Measurements from ENCODE around the gene MAP4K5.
A peak's percentile ranks its signal among the peaks of the same experiment; 100 is the strongest.
"Not testable (repeated sequence)": the region's sequence is repeated elsewhere in the genome, so short reads cannot be mapped to it uniquely, and the experiment has no call there.

Gene MAP4K5

DNA sequence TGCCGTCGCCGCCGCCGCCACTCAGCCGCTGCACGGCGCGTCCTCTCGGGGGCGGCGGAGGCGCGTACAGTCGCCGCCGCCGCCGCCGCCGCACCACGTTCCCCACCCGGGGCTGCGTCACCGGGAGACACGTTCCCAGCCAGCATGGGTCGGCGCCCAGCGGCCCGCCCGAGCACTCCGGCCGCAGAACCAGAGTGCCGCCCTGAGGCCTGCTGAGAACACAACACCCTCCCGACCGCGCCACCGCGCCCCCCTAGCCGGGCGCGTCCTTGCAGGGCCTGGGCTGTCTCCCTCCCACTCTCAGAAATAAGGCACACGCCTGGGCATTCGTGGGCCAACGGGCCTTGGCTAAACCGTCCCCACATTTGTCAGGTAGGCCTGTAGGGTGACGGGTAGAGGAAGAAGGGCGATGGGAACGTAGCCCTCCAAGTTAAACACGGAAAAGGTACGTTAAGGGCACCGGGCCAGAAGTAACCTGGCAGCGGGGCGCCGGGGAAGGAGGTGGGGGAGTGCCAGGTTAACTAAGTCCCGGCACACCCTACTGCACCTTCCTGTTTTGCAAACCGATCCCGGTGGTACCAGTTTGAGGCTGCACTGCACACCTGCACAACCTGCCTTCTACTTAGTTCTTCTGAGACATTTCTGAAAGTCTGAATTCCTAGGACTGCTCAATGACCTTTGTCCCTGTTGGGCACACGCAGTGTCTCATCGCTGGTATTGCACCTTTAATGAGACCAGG lies at the start of gene MAP4K5:
Gene MAP4K5 (minus strand): TSS at position 68 of the 739 bp plus-strand sequence. CDS start 520 bp downstream, outside the sequence.
- DNase-seq, result peak; percentile 75

DNA sequence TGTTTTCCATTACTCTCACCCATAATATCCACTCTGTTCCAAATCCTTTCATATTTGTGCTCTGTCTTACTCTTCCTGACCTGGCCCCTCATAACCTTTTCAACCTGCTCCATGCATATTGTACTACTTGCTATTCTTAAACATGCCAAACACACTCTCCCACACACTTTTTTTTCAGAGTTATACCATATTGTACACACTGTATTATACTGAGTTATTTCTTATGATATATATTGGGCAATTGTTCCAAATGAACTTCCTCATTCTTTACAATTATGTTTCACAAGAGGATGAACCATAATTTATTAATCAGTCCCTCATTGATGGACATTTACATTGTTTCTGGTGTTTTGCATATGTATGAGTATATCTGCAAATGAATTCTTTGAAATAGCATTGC lies 46.1 kb upstream of the MAP4K5 start:
- DNase-seq, result no peak

DNA sequence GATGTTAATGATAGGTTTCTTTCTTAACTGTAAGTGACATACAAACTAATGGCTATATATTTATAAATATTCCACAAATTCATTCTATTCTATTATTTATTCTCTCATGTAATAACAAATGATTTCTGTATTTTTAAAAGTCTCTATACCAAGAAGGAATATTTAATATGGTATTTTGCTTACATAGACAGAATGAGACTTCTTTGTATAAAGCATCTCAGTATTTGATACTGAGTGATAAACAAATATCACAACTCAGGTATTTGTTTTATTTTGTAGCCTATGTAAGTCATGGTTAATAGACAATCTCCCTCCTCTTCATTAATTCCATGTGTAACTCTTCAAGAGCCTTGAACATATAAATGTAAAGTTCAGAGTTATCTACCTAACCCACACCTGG lies 45.6 kb upstream of the MAP4K5 start:
- DNase-seq, result no peak

DNA sequence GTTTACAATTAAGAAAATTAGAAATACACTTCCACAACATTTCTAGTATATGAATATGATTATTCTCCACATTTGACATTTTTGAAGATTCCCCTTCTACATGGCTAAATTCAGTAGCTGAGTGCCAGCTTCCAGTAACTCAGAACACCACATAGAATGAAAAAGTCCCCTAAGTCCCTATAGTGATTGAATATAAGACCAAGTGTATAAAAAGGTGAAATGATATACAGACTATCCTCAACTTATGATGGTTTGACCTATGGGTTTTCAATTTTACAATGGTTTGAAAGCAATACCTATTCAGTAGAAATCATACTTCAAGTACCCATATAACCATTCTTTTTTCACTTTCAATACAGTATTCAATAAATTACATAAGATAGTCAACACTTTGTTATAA lies 43.4 kb upstream of the MAP4K5 start:
- DNase-seq, result no peak

DNA sequence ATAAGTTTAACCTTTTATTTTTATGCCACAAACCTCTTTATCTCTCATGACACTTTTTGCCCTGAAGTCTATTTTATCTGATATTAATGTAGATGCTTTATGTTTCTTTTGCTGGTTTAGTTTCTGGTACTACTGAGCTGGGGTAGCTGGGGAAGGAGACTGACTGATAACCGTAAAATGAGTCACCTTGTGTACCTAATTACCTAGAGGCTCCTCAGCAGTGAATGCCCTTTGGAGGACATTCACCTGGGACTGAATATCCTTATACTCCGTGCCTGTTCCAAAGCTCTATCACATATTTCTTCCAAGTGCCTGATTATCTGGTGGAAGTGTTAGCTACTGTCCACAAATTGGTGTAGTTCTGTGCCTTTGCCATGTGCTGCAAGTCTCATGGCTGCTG lies 41.5 kb upstream of the MAP4K5 start:
- DNase-seq, result no peak

DNA sequence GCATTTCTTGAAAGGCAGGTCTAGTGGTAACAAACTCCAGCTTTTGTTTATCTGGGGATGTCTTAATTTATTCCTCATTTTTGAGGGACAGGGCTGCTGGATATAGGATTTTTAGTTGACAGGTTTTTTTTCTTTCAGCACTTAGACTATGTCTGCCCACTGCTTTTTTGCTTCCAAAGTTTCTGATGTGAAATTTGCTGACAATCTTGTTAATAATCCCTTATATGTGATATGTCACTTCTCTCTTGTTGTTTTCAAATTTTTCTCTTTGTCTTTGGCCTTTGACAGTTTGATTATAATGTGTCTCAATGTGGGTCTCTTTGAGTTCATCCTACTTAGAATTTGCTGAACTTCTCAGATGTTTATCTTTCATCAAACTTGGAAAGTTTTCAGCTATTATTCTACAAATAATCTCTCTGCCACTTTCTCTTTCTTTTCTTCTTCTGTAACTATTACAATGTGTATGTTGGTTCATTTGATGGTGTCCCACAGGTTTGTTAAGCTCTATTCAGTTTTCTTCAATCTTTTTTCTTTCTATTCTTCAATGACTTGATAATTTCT lies 37.4 kb upstream of the MAP4K5 start:
- DNase-seq, result no peak

DNA sequence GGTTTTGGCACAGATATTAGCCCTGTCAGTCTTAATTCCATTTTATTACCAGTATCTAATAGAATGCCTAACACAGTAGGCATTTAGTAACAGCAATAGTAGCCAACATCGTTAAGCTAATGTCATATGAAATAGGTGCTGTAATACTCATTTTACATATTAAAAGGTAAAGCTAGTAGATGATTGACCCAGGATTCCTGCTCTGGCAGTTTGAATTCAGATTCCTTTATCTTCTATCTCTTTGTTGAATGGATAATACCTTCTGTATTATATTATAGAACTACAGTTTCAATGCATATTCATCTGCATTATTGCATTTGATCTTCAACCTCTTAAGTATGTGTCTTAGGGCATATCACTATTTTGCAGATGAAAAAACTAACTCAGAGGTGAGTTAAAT lies 30.5 kb upstream of the MAP4K5 start:
- DNase-seq, result no peak

DNA sequence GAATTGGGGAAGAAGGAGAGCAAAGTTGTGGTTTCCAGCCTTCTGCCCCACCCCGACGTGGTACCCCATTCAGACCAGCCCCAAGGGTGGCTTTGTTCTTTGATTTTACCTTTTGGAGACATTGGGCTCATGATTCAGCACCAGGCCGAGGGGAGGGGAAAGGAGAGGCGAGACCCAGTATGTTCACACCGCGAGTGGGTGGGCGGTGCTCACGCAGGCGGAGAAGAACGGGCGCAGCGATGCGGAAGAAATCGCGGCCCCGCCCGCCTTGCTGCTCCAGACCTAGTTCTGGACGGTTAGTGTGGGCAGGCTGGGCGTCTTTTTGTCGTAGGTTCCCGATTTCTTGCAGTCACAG lies 28.5 kb upstream of the MAP4K5 start:
- DNase-seq, result no peak

DNA sequence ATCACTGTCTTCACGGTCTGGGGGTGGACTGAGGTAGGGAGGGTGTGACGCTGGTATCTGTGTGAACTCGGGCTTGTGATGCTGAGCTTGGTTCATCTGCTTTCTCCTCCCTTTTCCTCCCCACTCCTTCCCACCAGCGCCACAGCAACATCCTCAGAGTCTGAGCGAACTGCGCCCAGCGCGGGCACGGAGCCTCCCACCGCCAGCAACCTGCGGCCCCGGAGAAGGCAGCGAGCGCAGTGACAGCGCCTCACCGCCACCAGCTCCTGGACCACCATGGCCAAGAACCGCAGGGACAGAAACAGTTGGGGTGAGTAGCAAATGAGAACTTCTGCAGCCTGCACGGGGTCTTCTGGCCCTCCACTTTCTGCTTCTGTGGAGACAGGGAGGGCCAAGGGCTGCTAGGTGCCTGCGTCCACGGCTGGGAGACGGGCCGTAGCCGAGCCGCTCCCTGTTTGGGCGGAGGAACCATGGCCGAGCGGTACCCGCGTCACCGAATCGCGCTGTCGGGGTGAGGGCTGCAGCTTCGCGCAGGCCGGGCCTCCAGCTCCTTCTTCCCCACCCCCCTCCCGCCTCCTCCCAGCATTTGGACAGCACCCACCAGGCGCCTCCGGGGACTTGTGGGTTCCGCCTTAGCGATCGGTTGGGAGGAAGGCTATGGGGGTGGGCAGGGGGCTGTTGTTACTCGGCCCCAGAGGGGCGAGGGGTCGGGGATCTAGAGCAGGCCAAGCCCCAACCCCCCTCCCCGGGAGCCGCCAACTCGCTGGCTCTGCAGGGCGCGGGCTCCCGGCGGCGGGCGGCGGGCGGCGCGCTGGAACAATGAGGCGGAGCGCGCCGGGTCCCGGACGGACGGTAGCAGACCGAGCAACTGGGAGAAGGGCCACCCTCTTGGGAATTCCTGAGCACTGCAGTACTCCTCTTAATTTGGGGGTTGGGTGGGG lies 27.9 kb upstream of the MAP4K5 start, which contains the start of gene ATL1:
Gene ATL1 (plus strand): TSS at position 156 of the 941 bp plus-strand sequence. CDS start 121 bp downstream, at position 277.
- no peak for DNase-seq

DNA sequence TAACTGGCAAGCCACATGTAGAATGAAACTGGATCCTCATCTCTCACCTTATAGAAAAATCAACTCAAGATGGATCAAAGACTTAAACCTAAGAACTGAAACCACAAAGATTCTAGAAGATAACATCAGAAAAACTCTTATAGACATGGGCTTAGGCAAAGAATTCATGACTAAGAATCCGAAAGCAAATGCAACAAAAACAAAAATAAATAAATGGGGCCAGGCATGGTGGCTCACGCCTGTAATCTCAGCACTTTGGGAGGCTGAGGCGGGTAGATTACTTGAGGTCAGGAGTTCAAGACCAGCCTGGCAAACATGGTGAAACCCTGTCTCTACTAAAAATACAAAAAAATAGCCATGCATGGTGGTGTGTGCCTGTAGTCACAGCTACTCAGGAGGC lies 20.4 kb upstream of the MAP4K5 start:
- DNase-seq, result not testable (repeated sequence)

DNA sequence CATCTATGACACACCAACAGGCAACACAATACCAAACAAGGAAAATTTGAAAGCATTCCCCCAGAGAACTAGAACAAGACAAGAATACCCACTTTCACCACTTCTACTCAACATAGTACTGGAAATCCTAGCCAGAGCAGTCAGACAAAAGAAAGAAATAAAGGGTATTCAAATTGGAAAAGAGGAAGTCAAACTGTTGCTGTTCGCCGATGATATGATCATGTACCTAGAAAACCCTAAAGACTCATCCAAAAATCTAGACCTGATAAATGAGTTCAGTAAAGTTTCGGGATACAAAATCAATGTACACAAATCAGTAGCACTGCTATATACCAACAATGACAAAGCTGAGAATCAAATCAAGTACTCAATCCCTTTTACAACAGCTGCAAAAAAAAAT lies 19.5 kb upstream of the MAP4K5 start:
- DNase-seq, result no peak

DNA sequence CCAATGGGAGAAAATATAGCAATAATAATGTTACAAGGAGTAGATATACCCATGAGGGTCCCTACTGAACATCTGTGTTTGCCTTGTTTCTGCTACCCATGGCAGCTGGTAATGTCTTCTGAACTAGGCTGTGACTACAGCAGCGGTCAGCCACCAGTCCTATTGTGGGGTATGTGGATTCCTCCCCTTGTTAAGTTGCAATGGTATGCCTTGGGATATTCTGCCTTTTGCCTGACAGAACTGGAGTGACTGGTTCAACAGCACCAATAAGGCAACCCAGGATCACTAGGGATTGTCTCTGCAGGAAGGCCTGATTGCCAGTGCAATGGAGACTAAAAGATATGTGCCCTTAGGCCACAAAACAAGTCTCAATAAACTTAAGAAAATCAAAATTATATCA lies 17.9 kb upstream of the MAP4K5 start:
- DNase-seq, result no peak

DNA sequence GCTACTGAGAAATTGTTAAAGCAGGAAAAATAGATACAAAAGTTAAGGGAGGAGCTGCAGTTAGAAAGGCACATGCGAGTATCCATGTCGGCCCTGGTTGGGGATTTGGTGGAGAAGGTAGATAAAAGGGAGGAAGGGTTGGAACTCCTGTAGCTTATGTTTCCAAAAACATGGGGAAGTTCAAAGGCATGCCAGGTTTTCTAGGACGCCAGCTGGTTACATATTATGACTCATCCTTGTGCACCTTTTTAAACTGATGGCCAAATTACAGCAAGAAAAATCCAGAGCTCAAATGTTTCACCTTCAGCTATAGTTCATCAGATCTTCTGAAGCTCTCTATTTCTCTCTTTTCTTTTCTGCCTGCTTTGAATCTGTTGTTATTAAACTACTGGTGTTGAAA lies 13.2 kb upstream of the MAP4K5 start:
- DNase-seq, result no peak

DNA sequence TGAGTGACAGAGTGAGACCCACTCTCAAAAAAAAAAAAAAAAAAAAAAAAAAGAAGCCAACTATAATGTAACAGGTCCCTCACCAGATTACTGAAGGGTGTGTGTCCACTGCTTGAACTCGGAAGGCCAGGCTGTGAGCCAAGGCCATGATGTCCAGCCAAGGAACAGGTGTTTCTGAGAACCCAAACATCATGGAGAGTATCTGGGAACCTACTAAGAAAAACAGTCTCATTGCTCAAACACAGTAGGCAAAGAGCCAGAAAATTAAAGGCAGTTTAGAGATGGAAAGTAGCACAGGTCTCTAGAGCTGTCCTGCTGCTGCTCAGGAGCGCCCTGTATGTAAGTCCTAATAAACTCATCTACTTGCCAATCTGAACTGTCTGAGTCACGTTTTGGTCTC lies 12.5 kb upstream of the MAP4K5 start:
- DNase-seq, result no peak

DNA sequence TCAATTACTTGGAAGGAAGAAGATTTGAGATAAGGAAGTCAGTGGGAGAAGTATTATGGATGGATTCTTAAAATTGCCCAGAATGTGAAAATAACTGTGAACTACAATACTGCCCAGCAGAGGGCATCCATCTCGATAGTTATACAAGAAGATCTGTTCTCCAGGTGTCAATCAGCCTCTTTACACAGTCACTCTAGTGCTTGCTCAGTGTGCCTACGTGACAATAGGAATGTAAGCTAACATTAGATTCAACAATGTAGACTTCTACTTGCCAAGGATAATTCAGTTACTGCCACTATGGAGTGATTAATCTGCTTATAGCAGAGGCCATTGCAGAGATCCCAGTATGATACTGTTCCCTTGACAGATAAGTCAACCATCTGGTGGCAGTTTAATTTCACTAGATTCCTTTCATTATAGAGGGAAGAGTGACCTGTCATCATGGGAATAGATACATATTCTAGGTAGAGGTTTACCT lies 10.6 kb upstream of the MAP4K5 start:
- no peak for DNase-seq

DNA sequence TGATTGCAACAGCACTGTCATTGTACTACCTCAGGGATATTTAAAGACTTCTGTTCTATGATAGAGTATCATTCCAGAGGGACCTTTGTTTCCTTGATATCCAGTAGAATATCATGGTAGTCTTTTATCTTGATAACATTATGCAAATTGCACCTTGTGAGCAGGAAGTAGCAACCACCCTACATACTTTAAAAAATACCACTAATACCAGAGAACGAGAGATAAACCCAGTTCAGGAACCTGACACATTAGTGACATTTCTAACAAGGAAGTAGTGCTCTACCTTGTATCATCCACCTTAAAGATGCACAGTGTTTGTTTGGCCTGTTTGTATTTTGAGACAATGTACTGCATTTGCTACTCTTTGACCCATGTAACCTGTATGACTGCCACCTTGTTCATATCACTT lies 8.8 kb upstream of the MAP4K5 start:
- no peak for DNase-seq

DNA sequence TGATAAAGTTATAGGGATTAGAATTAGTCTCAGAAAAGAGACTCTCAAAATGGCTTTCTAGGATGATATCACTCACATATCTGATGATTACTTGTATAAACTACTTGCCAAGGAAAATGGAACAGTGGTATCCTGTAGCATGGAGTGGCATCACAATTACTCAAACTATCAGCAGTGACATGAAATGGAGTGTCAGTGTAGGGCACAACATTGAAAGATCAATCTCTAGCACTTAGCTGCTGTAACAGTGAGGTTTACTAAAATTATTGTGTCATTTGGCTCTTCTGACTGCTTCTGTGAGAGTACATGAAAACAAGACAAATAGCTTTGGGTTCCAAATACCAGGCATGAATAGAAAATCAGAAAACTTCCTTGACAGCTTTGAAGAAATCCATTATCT lies 6.7 kb upstream of the MAP4K5 start:
- DNase-seq, result no peak

DNA sequence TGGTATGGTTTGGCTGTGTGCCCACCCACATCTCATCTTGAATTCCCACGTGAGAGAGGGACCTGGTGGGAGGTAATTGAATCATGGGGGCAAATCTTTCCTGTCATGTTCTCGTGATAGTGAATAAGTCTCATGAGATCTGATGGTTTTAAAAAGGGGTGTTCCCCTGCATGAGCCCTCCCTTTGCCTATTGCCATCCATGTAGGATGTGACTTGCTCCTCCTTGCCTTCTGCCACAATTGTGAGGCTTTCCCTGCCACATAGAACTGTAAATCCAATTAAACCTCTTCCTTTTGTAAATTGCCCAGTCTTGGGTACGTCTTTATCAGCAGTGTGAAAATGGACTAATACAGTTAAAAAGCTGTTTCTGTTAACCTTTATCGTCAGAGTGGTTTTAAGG lies 5.7 kb upstream of the MAP4K5 start:
- not testable (repeated sequence) for DNase-seq

DNA sequence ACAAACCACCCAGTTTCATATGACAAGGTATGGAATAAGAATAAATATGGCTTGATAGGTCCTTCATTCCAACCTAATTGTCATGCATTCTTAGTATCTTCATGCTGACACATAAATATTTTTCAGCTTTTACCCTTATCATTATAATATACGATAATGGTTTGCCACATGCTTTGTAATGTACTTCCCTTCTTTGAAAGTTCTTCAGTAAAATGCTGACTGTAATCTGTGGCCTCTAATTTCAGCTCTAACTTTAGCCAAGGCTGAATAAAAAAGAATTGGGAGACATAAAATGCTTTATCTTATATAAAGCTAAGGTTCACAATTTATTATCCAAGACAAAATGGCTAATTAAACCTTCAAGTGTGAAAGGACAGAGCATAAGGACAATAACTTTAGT lies 2.6 kb upstream of the MAP4K5 start:
- no peak for DNase-seq

DNA sequence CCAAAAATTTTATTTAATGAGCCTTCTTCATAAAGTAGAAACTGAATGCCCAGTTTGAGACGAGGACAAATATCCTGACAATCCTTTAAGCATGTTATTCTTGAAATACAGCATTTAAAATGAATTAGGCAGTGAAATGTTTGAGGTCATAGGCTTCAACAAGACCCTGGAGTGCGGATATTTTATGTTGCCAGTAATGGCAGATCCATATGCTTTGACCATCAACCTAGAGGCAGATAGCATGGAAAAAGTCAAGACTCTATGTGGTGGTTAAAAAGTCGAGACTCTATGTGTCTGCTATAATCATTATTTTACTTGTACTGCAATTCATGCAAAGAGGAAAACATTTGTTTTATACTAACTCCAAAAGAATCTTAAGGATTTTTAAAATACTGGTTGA lies 2.0 kb upstream of the MAP4K5 start:
- no peak for DNase-seq

DNA sequence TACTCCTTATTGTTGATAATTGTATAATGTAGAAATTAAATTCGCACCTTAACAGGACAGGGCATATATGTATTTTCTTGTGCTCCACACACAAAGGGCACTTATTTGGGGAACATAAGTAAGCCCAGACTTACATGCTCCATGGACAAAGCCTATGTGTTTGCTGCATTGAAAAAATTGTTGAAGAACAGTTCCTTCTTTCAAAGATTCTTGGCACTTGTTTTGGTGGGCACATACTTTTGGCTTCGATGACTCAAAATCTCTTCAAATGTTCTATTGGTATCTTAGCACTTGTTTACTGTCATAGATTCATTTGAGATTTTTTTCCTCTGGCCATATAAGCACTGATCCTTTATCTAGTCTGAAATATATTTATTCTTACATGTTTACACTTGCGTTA lies 1.4 kb upstream of the MAP4K5 start:
- DNase-seq, result no peak

DNA sequence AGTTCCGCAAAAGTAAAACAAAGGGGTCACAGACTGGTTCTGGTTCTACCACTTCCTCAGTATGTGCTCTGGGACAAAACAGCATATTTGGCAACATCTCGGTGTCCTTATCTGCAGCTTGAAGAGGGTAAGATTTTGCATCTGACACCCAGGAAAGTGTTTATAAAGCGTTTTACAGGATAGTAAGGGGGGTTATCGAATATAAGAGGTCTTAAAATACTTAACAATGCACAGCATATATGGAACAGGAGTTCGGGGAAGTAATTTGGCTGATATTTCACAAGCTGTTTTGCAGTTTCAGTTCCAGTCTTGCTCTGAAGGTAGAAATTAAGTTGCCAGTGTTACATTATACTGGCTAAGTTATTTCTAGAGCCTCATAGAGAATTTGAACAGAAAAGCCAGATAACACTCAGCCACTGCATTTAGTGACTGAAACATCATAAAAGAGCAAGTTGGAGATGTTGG lies 904 bp upstream of the MAP4K5 start:
- DNase-seq, result no peak
